ENCODE results near the gene C2orf72. TPM values are rescaled to one million over a fixed set of nuclear protein-coding genes. Genes with fewer than 3 reads are reported as not detected.

Gene C2orf72
- total and polyA plus RNA-seq, 2 of the 13 experiments (the other 11 are each of a cell fraction or from before 2014, with no cell fraction given), result 147 to 203 TPM

DNA sequence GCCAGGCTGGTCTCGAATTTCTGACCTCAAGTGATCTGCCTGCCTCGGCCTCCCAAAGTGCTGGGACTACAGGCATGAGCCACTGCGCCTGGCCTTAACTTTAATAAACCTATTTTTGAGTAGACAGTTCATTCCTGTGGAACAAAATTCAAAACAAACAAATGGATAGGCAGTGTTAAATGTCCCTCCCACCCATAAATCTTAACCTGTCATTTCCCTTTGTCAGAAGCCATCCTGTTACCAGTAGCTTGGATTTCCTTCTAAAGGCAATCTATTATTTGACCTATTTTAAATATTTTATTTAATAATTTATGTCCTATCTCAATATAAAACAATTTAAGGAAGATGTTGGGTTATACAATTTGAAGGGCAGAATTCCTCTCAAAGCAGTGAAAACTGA lies 6.6 kb upstream of the C2orf72 start:
- no peak for ATAC-seq
- CTCF ChIA-PET (ENCODE audit: low intra/inter-chr PET ratio, low total read pairs), result no interaction called here
- intact Hi-C loops (cut with micrococcal nuclease; ENCODE audit: unreplicated experiment), result no loop called here

More for the DNA sequence above, 6.6 kb upstream of the C2orf72 start:
- no peaks in the 10 kb centered on the region for H3K79me2 ChIP-seq (ENCODE audit: insufficient read depth, low read length)
- H3K4me1 ChIP-seq (ENCODE audit: insufficient read depth, low read length), result peaks cover 72% of the 10 kb centered on the region
- TF ChIP-seq ZNF350 (CRISPR knock-in tag; IDR thresholded peaks at IDR 0.05; ENCODE audit: borderline replicate concordance, low read depth) (no peak), ZNF597 (CRISPR knock-in tag; IDR thresholded peaks at IDR 0.05) (no peak), ZNF264 (CRISPR knock-in tag; IDR thresholded peaks at IDR 0.05) (no peak), GZF1 (CRISPR knock-in tag; IDR thresholded peaks at IDR 0.05) (no peak), ZNF501 (CRISPR knock-in tag; IDR thresholded peaks at IDR 0.05) (no peak), ZMYM3 (CRISPR knock-in tag; IDR thresholded peaks at IDR 0.05) (no peak), NR2F2 (IDR thresholded peaks at IDR 0.05; ENCODE audit: borderline replicate concordance, low read depth) (no peak), SALL2 (CRISPR knock-in tag; IDR thresholded peaks at IDR 0.05) (no peak), ZNF776 (CRISPR knock-in tag; IDR thresholded peaks at IDR 0.05) (no peak), HMG20A (CRISPR knock-in tag; IDR thresholded peaks at IDR 0.05; ENCODE audit: borderline replicate concordance) (no peak), JUN (CRISPR knock-in tag; IDR thresholded peaks at IDR 0.05) (no peak), NR1H2 (CRISPR knock-in tag; IDR thresholded peaks at IDR 0.05; ENCODE audit: borderline replicate concordance, low read depth) (no peak), TBP (CRISPR knock-in tag; IDR thresholded peaks at IDR 0.05) (no peak), IKZF1 (IDR thresholded peaks at IDR 0.05) (no peak), ZBTB7A (CRISPR knock-in tag; IDR thresholded peaks at IDR 0.05) (no peak), GPBP1L1 (CRISPR knock-in tag; IDR thresholded peaks at IDR 0.05) (no peak)
- TF ChIP-seq, protein P1, sequence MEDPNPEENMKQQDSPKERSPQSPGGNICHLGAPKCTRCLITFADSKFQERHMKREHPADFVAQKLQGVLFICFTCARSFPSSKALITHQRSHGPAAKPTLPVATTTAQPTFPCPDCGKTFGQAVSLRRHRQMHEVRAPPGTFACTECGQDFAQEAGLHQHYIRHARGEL (CRISPR knock-in tag; IDR thresholded peaks at IDR 0.05), result no peak
- TF ChIP-seq, protein P2, sequence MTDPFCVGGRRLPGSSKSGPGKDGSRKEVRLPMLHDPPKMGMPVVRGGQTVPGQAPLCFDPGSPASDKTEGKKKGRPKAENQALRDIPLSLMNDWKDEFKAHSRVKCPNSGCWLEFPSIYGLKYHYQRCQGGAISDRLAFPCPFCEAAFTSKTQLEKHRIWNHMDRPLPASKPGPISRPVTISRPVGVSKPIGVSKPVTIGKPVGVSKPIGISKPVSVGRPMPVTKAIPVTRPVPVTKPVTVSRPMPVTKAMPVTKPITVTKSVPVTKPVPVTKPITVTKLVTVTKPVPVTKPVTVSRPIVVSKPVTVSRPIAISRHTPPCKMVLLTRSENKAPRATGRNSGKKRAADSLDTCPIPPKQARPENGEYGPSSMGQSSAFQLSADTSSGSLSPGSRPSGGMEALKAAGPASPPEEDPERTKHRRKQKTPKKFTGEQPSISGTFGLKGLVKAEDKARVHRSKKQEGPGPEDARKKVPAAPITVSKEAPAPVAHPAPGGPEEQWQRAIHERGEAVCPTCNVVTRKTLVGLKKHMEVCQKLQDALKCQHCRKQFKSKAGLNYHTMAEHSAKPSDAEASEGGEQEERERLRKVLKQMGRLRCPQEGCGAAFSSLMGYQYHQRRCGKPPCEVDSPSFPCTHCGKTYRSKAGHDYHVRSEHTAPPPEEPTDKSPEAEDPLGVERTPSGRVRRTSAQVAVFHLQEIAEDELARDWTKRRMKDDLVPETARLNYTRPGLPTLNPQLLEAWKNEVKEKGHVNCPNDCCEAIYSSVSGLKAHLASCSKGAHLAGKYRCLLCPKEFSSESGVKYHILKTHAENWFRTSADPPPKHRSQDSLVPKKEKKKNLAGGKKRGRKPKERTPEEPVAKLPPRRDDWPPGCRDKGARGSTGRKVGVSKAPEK (CRISPR knock-in tag; IDR thresholded peaks at IDR 0.05; ENCODE audit: borderline replicate concordance), result no peak
- H2AFZ ChIP-seq (ENCODE audit: low read length), result no peak overlapping the region
- FAIRE-seq (no peak), DNase-seq (ENCODE audit: low spot score) (no peak)
- H3K36me3 ChIP-seq (replicated peaks in 1 of 2; ENCODE audit: control insufficient read depth in 1 of 2, insufficient read depth in 2 of 2, low read length in 2 of 2), result no peaks in the 10 kb centered on the region
- WGBS (ENCODE audit: low lambda C conversion rate), result 80% methylated on average over 3 of the region's 3 CpGs
- no peak overlapping the region for H3K27ac ChIP-seq (ENCODE audit: extremely low read length, insufficient read depth, low read length)
- no peaks in the 10 kb centered on the region for H3K27me3 ChIP-seq (ENCODE audit: control insufficient read depth in 1 of 2, insufficient read depth in 2 of 2, low read length in 2 of 2)
- POLR2A ChIA-PET, result interaction anchor here (5.1 kb wide), 1 partner anchor 21 kb away, joined by 66 read pairs; no protein-coding TSS in a partner anchor
- H3K4me3 ChIP-seq (replicated peaks in 1 of 3; ENCODE audit: insufficient read depth in 1 of 3, low read depth in 2 of 3, low read length in 3 of 3), result no peak overlapping the region
- no TSS peak for BruUV-seq (replicated peaks)
- in situ Hi-C loops (cut with HindIII; ENCODE audit: extremely low pct_ligation_motif_present, low pct_unique_long_range_greater_than_20kb), result no loop called here
- H3K9ac ChIP-seq (ENCODE audit: insufficient read depth, low read depth, low read length), result no peak overlapping the region
- H3K9me3 ChIP-seq (ENCODE audit: low read length), result no peaks in the 10 kb centered on the region
- H3K4me2 ChIP-seq (ENCODE audit: low read depth, low read length), result no peak overlapping the region
- H4K20me1 ChIP-seq (ENCODE audit: insufficient read depth, low read length), result no peaks in the 10 kb centered on the region

Data from HepG2 (cell line).